Activated CD4-positive, alpha-beta memory T cell treated with anti-CD3 and anti-CD28 coated beads for 36 hours (primary cell): ENCODE results near the gene MYOF. TPM values are rescaled to one million over a fixed set of nuclear protein-coding genes. Genes with fewer than 3 reads are reported as not detected.

Experiments used
- CTCF ChIA-PET: fragments of 350-600 bp; sonication (Branson Sonifier 250); formaldehyde crosslinking; loops from one replicate; lab custom pipeline; 2021; ENCODE audit warnings: antibody characterized with exemption, inconsistent platforms; lab: Charles Lee
- POLR2A ChIA-PET: fragments of 350-600 bp; sonication (Branson Sonifier 250); formaldehyde crosslinking; loops from one replicate; lab custom pipeline; 2021; ENCODE audit warnings: antibody characterized with exemption; lab: Charles Lee
- DNase-seq: peaks from one replicate; pipeline ENCODE4 v3.0.0-alpha.2; 2020
- H3K27ac Mint-ChIP-seq: one replicate; pipeline ENCODE4 v1.8.0; 2021; ENCODE audit warnings: mixed read lengths
- H3K27me3 Mint-ChIP-seq: one replicate; pipeline ENCODE4 v1.8.0; 2021; ENCODE audit warnings: mixed read lengths
- H3K36me3 Mint-ChIP-seq: one replicate; pipeline ENCODE4 v1.8.0; 2021; ENCODE audit warnings: mixed read lengths
- H3K4me1 Mint-ChIP-seq: one replicate; pipeline ENCODE4 v1.8.0; 2021; ENCODE audit warnings: low read depth, mixed read lengths
- H3K4me3 Mint-ChIP-seq: one replicate; pipeline ENCODE4 v1.8.0; 2021; ENCODE audit warnings: mild to moderate bottlenecking, mixed read lengths
- H3K9me3 Mint-ChIP-seq: one replicate; pipeline ENCODE4 v1.8.0; 2021; ENCODE audit warnings: mixed read lengths
- intact Hi-C: fragments of 100-400 bp; cut with micrococcal nuclease; formaldehyde crosslinking; loops from one replicate; pipeline ENCODE4 v1.15.1; 2023
- total RNA-seq, 2 experiments: library from RNA; stranded (reverse); gene quantifications; one replicate each; pipeline ENCODE4 v1.2.3, GENCODE V29; 2021

Gene MYOF
- total RNA-seq, 2 experiments from 2014 or later = 49.3 to 49.7 TPM

- peaks cover 51% of the 10 kb centered on the region for H3K4me1 Mint-ChIP-seq
- intact Hi-C loops = no loop called here
- H3K9me3 Mint-ChIP-seq = no peaks in the 10 kb centered on the region
- peak overlapping the region; percentile 36 for H3K4me3 Mint-ChIP-seq
- peaks cover 66% of the 10 kb centered on the region for H3K36me3 Mint-ChIP-seq
- CTCF ChIA-PET = interaction anchor here (1.4 to 4.8 kb wide), 5 partner anchors 8 to 126 kb away, joined by 4 to 45 read pairs (median 17); partner anchors contain the start of gene MYOF
- no peak for DNase-seq
- H3K27ac Mint-ChIP-seq = peak overlapping the region; percentile 50
- POLR2A ChIA-PET = interaction anchor here (0.9 to 1.3 kb wide), 3 partner anchors 10 to 134 kb away, joined by 3 to 6 read pairs (median 4); no protein-coding TSS in a partner anchor
- no peaks in the 10 kb centered on the region for H3K27me3 Mint-ChIP-seq
These were observed 20.9 kb upstream of the MYOF start for GRCh38 chr10:93503075-93503474.

GRCh38 chr10:93501650-93502049, 19.5 kb upstream of the MYOF start:
- DNase-seq = no peak
- Mint-ChIP-seq H3K27ac (no peak overlapping the region), H3K4me1 (peaks cover 55% of the 10 kb centered on the region), H3K4me3 (no peak overlapping the region), H3K36me3 (peaks cover 62% of the 10 kb centered on the region), H3K9me3 (no peaks in the 10 kb centered on the region), H3K27me3 (no peaks in the 10 kb centered on the region)
- ChIA-PET POLR2A (no interaction called here), CTCF (interaction anchor here (1.8 to 4.8 kb wide), 3 partner anchors 10 to 125 kb away, joined by 17 to 45 read pairs (median 44); partner anchors contain the start of gene MYOF)
- intact Hi-C loops = no loop called here

- DNase-seq = no peak
- POLR2A ChIA-PET = interaction anchor here (1.1 kb wide), 1 partner anchor 11 kb away, joined by 3 read pairs; no protein-coding TSS in a partner anchor
These were observed 16.0 kb upstream of the MYOF start for GRCh38 chr10:93498166-93498565.

DNA sequence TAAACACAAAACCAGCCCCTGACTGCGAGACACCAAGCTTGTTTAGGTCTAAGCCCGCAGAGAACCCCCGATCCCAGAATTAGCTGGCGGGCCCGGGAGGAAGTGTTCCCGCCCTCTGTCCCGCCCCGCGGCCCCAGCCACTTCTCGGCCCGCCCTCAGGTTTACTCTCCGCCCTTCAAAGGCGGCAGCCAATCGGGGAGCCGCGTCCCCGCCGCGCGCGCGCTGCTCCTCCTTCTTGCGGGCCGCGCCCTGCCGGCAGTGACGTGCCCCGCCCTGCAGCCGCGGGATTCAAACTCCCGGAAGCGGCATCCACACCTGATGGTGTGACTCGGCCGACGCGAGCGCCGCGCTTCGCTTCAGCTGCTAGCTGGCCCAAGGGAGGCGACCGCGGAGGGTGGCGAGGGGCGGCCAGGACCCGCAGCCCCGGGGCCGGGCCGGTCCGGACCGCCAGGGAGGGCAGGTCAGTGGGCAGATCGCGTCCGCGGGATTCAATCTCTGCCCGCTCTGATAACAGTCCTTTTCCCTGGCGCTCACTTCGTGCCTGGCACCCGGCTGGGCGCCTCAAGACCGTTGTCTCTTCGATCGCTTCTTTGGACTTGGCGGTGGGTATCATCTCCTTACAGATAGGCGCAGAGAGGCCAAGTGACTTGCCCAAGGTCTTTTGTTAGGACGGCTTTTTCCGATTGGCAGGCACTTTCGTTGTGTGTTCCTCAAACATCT, 14.3 kb upstream of the MYOF start, which contains the start of gene CEP55:
CEP55 (plus strand) TSS at position 291 of the 720 bp plus-strand sequence. CDS start 3,440 bp downstream, outside the sequence.
- DNase-seq = peak; percentile 98
- CTCF ChIA-PET = interaction anchor here (0.6 to 3.9 kb wide), 6 partner anchors 13 to 120 kb away, joined by 3 to 32 read pairs (median 8); partner anchors contain the start of gene MYOF
- H3K36me3 Mint-ChIP-seq = peaks cover 31% of the 10 kb centered on the region
- POLR2A ChIA-PET = interaction anchor here (1.3 to 2.6 kb wide), 4 partner anchors 13 to 206 kb away, joined by 3 to 16 read pairs (median 10); partner anchors contain the start of genes FRA10AC1 and MYOF
- H3K4me1 Mint-ChIP-seq = peaks cover 27% of the 10 kb centered on the region
- intact Hi-C loops = loop anchor here (1.0 to 10.0 kb wide), 6 partner anchors 14 to 904 kb away; partner anchors contain the start of genes EXOC6, FRA10AC1, KIF11 and MYOF
- H3K9me3 Mint-ChIP-seq = no peaks in the 10 kb centered on the region
- H3K4me3 Mint-ChIP-seq = peak within 1 kb of the TSS; percentile 90
- peak within 1 kb of the TSS; percentile 74 for H3K27ac Mint-ChIP-seq
- H3K27me3 Mint-ChIP-seq = no peaks in the 10 kb centered on the region

More at GRCh38 chr10:93498166-93498565, 16.0 kb upstream of the MYOF start:
- Mint-ChIP-seq H3K4me3 (peak overlapping the region; percentile 90), H3K27ac (peak overlapping the region; percentile 51), H3K27me3 (no peaks in the 10 kb centered on the region), H3K36me3 (peaks cover 42% of the 10 kb centered on the region), H3K4me1 (peaks cover 42% of the 10 kb centered on the region), H3K9me3 (no peaks in the 10 kb centered on the region)
- CTCF ChIA-PET = interaction anchor here (0.7 to 1.1 kb wide), 2 partner anchors 17 to 25 kb away, joined by 4 read pairs; partner anchors contain the start of gene MYOF
- intact Hi-C loops = loop anchor here (10.0 kb wide), 1 partner anchor 653 kb away; the partner anchor contains the start of gene EXOC6

DNA sequence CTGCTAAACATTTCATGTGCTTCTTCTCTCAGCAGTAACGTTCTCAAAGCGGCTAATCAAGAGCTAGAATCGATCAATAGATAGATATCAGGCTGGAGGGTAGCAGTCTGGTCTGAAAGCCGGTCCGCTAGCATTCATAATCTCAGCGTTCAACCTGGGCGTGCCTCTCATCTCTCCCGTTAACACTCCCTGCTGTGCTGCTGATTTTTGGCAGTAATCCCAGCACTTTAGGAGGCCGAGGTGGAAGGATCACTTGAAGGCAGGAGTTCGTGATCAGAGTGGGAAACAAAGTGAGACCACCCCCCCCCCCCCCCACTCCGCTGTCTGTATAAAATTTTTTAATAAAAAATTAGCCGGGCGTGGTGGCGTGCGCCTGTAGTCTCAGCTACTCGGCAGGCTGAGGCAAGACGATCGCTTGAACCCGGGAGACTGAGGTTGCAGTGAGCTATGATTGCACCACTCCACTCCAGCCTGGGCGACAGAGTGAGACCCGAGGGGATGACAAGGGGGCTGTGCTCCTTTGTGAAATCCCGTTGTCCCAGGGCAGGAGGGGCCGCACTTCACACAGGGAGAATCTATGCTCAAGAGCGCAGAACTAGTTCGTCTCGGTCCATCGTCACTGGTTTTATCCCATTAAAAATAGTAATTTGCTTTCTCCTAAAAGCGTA, 13.7 kb upstream of the MYOF start:
- CTCF ChIA-PET = interaction anchor here (0.6 to 3.9 kb wide), 6 partner anchors 13 to 653 kb away, joined by 3 to 32 read pairs (median 8); partner anchors contain the start of gene MYOF
- peaks cover 28% of the 10 kb centered on the region for H3K36me3 Mint-ChIP-seq
- H3K9me3 Mint-ChIP-seq = no peaks in the 10 kb centered on the region
- intact Hi-C loops = loop anchor here (1.0 to 10.0 kb wide), 6 partner anchors 13 to 903 kb away; partner anchors contain the start of genes EXOC6, FRA10AC1, KIF11 and MYOF
- no peaks in the 10 kb centered on the region for H3K27me3 Mint-ChIP-seq
- DNase-seq = peak; percentile 32
- peaks cover 27% of the 10 kb centered on the region for H3K4me1 Mint-ChIP-seq
- peak overlapping the region; percentile 90 for H3K4me3 Mint-ChIP-seq
- POLR2A ChIA-PET = interaction anchor here (0.6 to 2.6 kb wide), 5 partner anchors 9 to 207 kb away, joined by 3 to 16 read pairs (median 9); partner anchors contain the start of genes FRA10AC1 and MYOF
- H3K27ac Mint-ChIP-seq = peak overlapping the region; percentile 68

DNA sequence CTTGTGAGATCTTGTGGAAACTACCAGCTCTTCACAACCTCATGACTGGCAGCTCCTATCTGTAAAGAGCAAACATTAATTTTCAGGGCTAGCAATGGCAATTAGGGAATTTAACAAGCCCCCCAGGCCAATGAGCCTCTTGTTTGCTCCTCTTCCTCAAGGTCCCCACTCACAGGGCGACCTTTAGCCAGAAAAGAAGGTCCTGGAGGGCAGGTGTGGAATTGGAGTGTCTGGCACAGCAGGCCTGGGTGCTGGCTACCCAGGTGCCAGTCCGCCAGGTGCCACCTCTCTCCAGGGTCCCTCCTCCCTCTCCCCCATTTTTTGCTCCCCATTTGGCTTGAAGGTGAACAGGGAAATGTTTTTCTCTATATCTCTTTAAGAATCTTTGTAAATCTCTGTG, 12.4 kb upstream of the MYOF start:
- Mint-ChIP-seq H3K36me3 (peaks cover 15% of the 10 kb centered on the region), H3K27me3 (no peaks in the 10 kb centered on the region), H3K4me3 (no peak overlapping the region), H3K27ac (no peak overlapping the region), H3K4me1 (peaks cover 21% of the 10 kb centered on the region), H3K9me3 (no peaks in the 10 kb centered on the region)
- intact Hi-C loops = loop anchor here (10.0 kb wide), 1 partner anchor 650 kb away; the partner anchor contains the start of gene EXOC6
- ChIA-PET POLR2A (no interaction called here), CTCF (interaction anchor here (0.7 to 3.9 kb wide), 3 partner anchors 12 to 142 kb away, joined by 3 to 32 read pairs (median 26); partner anchors contain the start of gene MYOF)
- no peak for DNase-seq

- ChIA-PET POLR2A (no interaction called here), CTCF (interaction anchor here (2.8 to 12.3 kb wide), 2 partner anchors 10 to 116 kb away, joined by 12 to 422 read pairs; partner anchors contain the start of gene MYOF)
- Mint-ChIP-seq H3K4me3 (no peak overlapping the region), H3K36me3 (peaks cover 7% of the 10 kb centered on the region), H3K4me1 (peaks cover 13% of the 10 kb centered on the region), H3K27me3 (peaks cover 9% of the 10 kb centered on the region), H3K27ac (no peak overlapping the region), H3K9me3 (no peaks in the 10 kb centered on the region)
- no peak for DNase-seq
- intact Hi-C loops = loop anchor here (10.0 kb wide), 1 partner anchor 648 kb away; the partner anchor contains the start of gene EXOC6
These were observed 11.0 kb upstream of the MYOF start for GRCh38 chr10:93493162-93493561.

DNA sequence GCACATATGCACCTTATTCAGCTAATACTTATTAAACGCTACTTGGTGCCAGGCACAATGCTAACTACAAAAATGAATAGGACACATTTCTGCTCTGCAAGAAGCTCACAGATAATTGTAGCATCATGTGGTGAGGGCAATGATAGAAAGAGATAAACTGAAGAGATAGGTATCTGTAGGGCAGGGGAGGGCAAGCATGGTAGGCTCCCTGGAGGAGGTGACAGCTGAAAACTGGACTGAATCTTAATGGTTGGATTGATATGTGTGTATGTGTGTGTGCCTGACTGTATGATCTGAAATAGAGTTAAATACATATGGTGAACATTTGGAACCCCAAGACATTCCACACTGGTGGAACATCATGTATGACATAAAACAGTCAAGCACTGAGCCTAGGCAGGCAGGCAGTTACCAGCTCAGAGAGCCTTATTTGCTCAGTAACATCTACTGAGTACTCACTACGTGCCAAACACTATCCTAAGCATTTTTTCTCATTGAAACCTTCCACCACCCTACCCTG, 9.5 kb upstream of the MYOF start:
- Mint-ChIP-seq H3K36me3 (peaks cover under 1% of the 10 kb centered on the region), H3K9me3 (no peaks in the 10 kb centered on the region), H3K27me3 (peaks cover 9% of the 10 kb centered on the region), H3K27ac (no peak overlapping the region), H3K4me3 (no peak overlapping the region), H3K4me1 (peaks cover 5% of the 10 kb centered on the region)
- CTCF ChIA-PET = interaction anchor here (1.0 to 12.3 kb wide), 5 partner anchors 9 to 114 kb away, joined by 3 to 422 read pairs (median 6); partner anchors contain the start of gene MYOF
- POLR2A ChIA-PET = no interaction called here
- DNase-seq = no peak
- intact Hi-C loops = loop anchor here (10.0 kb wide), 1 partner anchor 647 kb away; the partner anchor contains the start of gene EXOC6

DNA sequence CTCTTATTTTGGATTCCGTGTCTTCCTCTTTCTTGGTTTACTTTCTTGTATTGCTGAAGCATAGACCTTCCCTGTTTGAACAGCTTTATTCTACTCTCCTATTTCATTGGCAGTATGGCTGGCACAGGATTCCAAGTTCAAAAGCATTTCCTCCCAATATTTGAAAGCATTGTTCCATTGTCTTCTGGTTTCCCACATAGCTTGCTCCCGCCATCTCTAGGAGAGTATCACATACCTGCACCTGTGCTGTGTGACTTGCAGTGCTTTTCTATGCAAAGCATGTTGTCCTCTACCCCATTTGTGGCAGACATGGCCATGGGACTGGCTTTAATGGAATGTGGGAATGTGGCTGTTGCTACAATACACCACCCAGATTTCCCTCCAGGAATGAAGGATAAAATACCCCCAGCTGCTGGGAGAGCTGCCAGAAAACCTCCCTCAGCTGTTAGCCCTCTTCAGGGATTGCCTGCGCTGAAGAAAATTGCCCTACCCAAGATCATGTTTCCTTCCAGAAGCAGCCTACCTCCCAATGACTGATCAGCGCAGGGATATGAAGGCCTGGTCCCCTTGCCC, 6.9 kb upstream of the MYOF start:
- Mint-ChIP-seq H3K4me3 (no peak overlapping the region), H3K4me1 (no peaks in the 10 kb centered on the region), H3K9me3 (no peaks in the 10 kb centered on the region), H3K27ac (no peak overlapping the region), H3K27me3 (peaks cover 12% of the 10 kb centered on the region), H3K36me3 (no peaks in the 10 kb centered on the region)
- intact Hi-C loops = no loop called here
- CTCF ChIA-PET = interaction anchor here (0.9 to 12.3 kb wide), 6 partner anchors 18 to 524 kb away, joined by 3 to 422 read pairs (median 4); no protein-coding TSS in a partner anchor
- POLR2A ChIA-PET = no interaction called here
- no peak for DNase-seq

- H3K27ac Mint-ChIP-seq = no peak overlapping the region
- peaks cover 13% of the 10 kb centered on the region for H3K4me1 Mint-ChIP-seq
- no peak overlapping the region for H3K4me3 Mint-ChIP-seq
- intact Hi-C loops = no loop called here
- no peaks in the 10 kb centered on the region for H3K36me3 Mint-ChIP-seq
- ChIA-PET POLR2A (no interaction called here), CTCF (interaction anchor here (0.8 to 12.3 kb wide), 4 partner anchors 26 to 195 kb away, joined by 3 to 422 read pairs (median 18); no protein-coding TSS in a partner anchor)
- no peak for DNase-seq
- H3K27me3 Mint-ChIP-seq = peaks cover 12% of the 10 kb centered on the region
- H3K9me3 Mint-ChIP-seq = no peaks in the 10 kb centered on the region
These were observed 3.6 kb upstream of the MYOF start for GRCh38 chr10:93485690-93486089.
